Caco-2 (cell line): ENCODE measurements around the gene PACS2. TPM values are rescaled to one million over a fixed set of nuclear protein-coding genes. Genes with fewer than 3 reads are reported as not detected.
A peak's percentile ranks its signal among the peaks of the same experiment; 100 is the strongest.

Experiments
- BruUV-seq: library from RNA; stranded (reverse); fragments of 400-500 nt; replicated peaks from 2 replicates; lab custom pipeline; 2021; lab: Mats Ljungman, UMichigan
- CTCF ChIA-PET: fragments of 300-600 bp; sonication (Branson Sonifier 250); formaldehyde crosslinking; loops from one replicate; lab custom pipeline; 2022; ENCODE audit warnings: antibody characterized with exemption; lab: Charles Lee
- POLR2A ChIA-PET: fragments of 300-600 bp; sonication (Branson Sonifier 250); formaldehyde crosslinking; loops from one replicate; lab custom pipeline; 2022; ENCODE audit warnings: antibody characterized with exemption; lab: Charles Lee
- DNase-seq, 2 experiments: peaks; one replicate each; pipeline versions ENCODE4 v3.0.0 to v3.0.0-alpha.2; 2020 to 2022
- H3K27me3 ChIP-seq: replicated peaks from 2 replicates; pipeline ENCODE4 v1.6.0; 2011; ENCODE audit warnings: low read length; ENCODE audit not compliant: control insufficient read depth, insufficient read depth
- H3K36me3 ChIP-seq: 2 replicates; pipeline ENCODE4 v1.5.1; 2011; ENCODE audit warnings: low read length; ENCODE audit not compliant: control insufficient read depth, insufficient read depth
- H3K4me1 ChIP-seq: fragments of 250-450 bp; sonication (Bioruptor Pico); 2 replicates; pipeline ENCODE4 v1.5.1; 2020; ENCODE audit warnings: mild to moderate bottlenecking
- H3K4me3 ChIP-seq: 2 replicates; pipeline ENCODE4 v1.5.1; 2011; ENCODE audit warnings: low read depth, mild to moderate bottlenecking, control low read depth, low read length
- H3K9me3 ChIP-seq: fragments of 250-450 bp; sonication (Bioruptor Pico); 2 replicates; pipeline ENCODE4 v1.5.1; 2020; ENCODE audit warnings: mild to moderate bottlenecking, moderate library complexity
- H3K27ac Mint-ChIP-seq: one replicate; pipeline ENCODE4 v1.8.0; 2022; ENCODE audit warnings: mixed read lengths; ENCODE audit not compliant: unreplicated experiment
- H3K27me3 Mint-ChIP-seq: one replicate; pipeline ENCODE4 v1.8.0; 2022; ENCODE audit warnings: mixed read lengths; ENCODE audit not compliant: insufficient read depth, unreplicated experiment
- H3K36me3 Mint-ChIP-seq: one replicate; pipeline ENCODE4 v1.8.0; 2022; ENCODE audit warnings: mild to moderate bottlenecking, mixed read lengths; ENCODE audit not compliant: insufficient read depth, unreplicated experiment
- H3K4me1 Mint-ChIP-seq: one replicate; pipeline ENCODE4 v1.8.0; 2022; ENCODE audit warnings: low read depth, mixed read lengths; ENCODE audit not compliant: unreplicated experiment
- H3K4me3 Mint-ChIP-seq: one replicate; pipeline ENCODE4 v1.8.0; 2022; ENCODE audit warnings: mild to moderate bottlenecking, moderate library complexity, mixed read lengths; ENCODE audit not compliant: unreplicated experiment
- H3K9me3 Mint-ChIP-seq: one replicate; pipeline ENCODE4 v1.8.0; 2022; ENCODE audit warnings: mixed read lengths; ENCODE audit not compliant: unreplicated experiment
- intact Hi-C: fragments of 100-400 bp; cut with micrococcal nuclease; formaldehyde crosslinking; loops from one replicate; pipeline ENCODE4 v1.10.0; 2022; ENCODE audit not compliant: unreplicated experiment
- total RNA-seq: library from RNA; stranded (reverse); gene quantifications from 2 replicates; pipeline ENCODE4 v1.2.3, GENCODE V29; 2022
- TF ChIP-seq, protein P1 (sequence below), 2 experiments: fragments of 200-600 bp in 1 of 2; IDR thresholded peaks; 1 replicate in 1 of 2; 2 replicates in 1 of 2; pipeline versions ENCODE4 v1.5.1 to v1.8.0; 2011 to 2022; ENCODE audit warnings: antibody characterized with exemption in 1 of 2, control low read depth in 1 of 2, inconsistent platforms in 1 of 2, low read depth in 1 of 2, low read length in 1 of 2, mild to moderate bottlenecking in 1 of 2, moderate library complexity in 1 of 2; ENCODE audit not compliant: insufficient read depth in 1 of 2, severe bottlenecking in 1 of 2, unreplicated experiment in 1 of 2

PACS2 gene
- total RNA-seq, 1 experiment from 2014 or later = 58.1 TPM

DNA sequence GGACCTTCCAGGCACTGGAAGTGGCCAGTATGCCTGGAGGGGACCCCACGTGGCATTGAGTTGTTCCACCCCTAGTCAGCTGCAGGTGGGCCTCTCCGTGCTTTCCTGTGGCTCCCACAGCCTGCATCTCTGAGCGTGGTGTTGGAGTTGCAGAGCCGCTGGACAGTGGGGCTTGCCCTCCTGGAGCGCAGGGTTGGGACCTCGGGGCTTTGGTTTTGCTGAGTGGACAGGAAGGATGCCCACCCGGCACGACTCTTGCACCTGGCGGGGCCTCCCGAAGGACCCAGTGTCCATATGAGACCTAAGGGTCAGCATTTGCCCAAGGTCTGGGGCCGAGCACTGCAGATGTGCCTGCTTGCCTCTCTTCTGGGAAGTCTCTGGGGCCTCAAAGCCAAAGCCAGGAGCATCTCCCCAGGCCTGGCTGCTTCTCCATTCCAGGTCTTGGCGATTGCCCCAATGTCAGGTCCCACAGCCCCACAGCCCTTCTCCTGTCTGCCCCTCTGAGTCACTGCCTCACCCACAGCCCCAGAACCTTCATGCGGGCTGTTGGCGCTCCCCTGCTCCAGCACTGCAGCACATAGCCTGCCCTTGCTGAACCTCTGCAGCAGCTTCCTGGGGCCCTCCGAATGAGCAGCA, 1.5 kb downstream of the PACS2 start:
- no peaks in the 10 kb centered on the region for H3K9me3 Mint-ChIP-seq
- peak overlapping the region; percentile 69 for H3K27ac Mint-ChIP-seq
- no peaks in the 10 kb centered on the region for H3K9me3 ChIP-seq
- H3K27me3 ChIP-seq = no peaks in the 10 kb centered on the region
- intact Hi-C loops = no loop called here
- no peaks in the 10 kb centered on the region; the same call in 1 of the 2 replicates for H3K4me1 ChIP-seq
- no peak for DNase-seq
- H3K27me3 Mint-ChIP-seq = no peaks in the 10 kb centered on the region
- H3K36me3 ChIP-seq = no peaks in the 10 kb centered on the region
- ChIA-PET CTCF (no interaction called here), POLR2A (no interaction called here)
- BruUV-seq = TSS peak; percentile 9
- no peaks in the 10 kb centered on the region for H3K4me1 Mint-ChIP-seq
- TF ChIP-seq, protein P1, sequence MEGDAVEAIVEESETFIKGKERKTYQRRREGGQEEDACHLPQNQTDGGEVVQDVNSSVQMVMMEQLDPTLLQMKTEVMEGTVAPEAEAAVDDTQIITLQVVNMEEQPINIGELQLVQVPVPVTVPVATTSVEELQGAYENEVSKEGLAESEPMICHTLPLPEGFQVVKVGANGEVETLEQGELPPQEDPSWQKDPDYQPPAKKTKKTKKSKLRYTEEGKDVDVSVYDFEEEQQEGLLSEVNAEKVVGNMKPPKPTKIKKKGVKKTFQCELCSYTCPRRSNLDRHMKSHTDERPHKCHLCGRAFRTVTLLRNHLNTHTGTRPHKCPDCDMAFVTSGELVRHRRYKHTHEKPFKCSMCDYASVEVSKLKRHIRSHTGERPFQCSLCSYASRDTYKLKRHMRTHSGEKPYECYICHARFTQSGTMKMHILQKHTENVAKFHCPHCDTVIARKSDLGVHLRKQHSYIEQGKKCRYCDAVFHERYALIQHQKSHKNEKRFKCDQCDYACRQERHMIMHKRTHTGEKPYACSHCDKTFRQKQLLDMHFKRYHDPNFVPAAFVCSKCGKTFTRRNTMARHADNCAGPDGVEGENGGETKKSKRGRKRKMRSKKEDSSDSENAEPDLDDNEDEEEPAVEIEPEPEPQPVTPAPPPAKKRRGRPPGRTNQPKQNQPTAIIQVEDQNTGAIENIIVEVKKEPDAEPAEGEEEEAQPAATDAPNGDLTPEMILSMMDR (IDR thresholded peaks at IDR 0.05; ENCODE audit: insufficient read depth in 1 of 2, low read depth in 1 of 2, low read length in 1 of 2, severe bottlenecking in 1 of 2, unreplicated experiment in 1 of 2) = no peak
- H3K4me3 Mint-ChIP-seq = peak overlapping the region; percentile 92
- peaks cover 8% of the 10 kb centered on the region for H3K36me3 Mint-ChIP-seq
- peak overlapping the region; percentile 93 for H3K4me3 ChIP-seq

DNA sequence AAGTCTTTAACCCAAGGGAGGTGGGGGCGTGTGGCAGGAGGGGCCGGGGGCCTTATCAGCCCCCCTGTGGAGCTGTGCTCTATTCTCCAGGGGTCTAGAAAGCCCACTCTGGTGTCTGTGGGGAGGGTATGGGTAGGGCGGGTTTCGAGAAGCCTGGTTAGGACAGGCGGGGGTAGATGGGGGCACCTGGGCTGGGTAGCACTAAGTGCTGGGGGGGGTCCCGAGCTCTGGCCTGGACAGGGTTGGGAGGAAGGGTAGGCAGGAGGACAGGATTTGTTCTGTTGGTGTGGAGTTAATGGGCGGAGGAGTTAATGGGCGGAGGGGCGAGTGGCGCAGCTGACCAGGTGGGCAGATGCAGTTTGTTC, 2.0 kb downstream of the PACS2 start:
- Mint-ChIP-seq H3K9me3 (no peaks in the 10 kb centered on the region), H3K36me3 (peaks cover 8% of the 10 kb centered on the region), H3K4me1 (no peaks in the 10 kb centered on the region), H3K4me3 (peak overlapping the region; percentile 92), H3K27ac (peak overlapping the region; percentile 35), H3K27me3 (no peaks in the 10 kb centered on the region)
- intact Hi-C loops = no loop called here
- TF ChIP-seq, protein P1 (IDR thresholded peaks at IDR 0.05; ENCODE audit: insufficient read depth in 1 of 2, low read depth in 1 of 2, low read length in 1 of 2, severe bottlenecking in 1 of 2, unreplicated experiment in 1 of 2) = no peak
- CTCF ChIA-PET = no interaction called here
- DNase-seq = no peak
- Histone ChIP-seq H3K4me3 (peak overlapping the region; percentile 93; the same call in 1 of the 2 replicates), H3K4me1 (no peaks in the 10 kb centered on the region; the same call in 1 of the 2 replicates), H3K27me3 (no peaks in the 10 kb centered on the region), H3K36me3 (no peaks in the 10 kb centered on the region), H3K9me3 (no peaks in the 10 kb centered on the region)
- no TSS peak for BruUV-seq
- POLR2A ChIA-PET = no interaction called here

DNA sequence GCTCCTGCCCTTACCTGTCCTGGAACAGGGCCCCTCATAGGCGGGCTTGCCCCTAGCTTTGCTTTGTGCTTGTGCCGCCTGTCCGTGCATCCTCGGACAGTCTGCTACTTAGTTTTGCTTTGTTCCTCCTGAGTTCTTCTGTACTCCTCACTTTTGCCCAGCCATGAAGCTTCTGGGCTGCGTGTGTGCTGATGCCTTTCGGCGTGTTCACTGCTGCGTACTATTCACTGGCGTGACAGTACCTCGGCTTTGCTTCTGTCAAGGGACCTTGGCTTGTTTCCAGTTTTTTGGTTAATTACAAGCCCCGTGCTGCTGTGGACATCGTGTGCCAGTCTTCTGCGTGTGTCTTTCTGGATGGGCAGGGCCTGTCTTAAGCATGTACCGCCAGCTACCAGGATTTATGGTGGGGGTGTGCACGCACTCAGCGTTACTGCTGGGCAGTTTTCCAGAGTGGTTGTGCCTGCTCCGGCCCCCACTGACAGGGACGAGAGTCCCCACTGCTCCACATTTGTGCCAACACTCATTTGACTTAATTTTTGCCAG, 2.5 kb downstream of the PACS2 start:
- Mint-ChIP-seq H3K4me3 (peak overlapping the region; percentile 92), H3K36me3 (peaks cover 8% of the 10 kb centered on the region), H3K4me1 (no peaks in the 10 kb centered on the region), H3K27me3 (no peaks in the 10 kb centered on the region), H3K9me3 (no peaks in the 10 kb centered on the region), H3K27ac (peak overlapping the region; percentile 35)
- Histone ChIP-seq H3K9me3 (no peaks in the 10 kb centered on the region), H3K27me3 (no peaks in the 10 kb centered on the region), H3K36me3 (no peaks in the 10 kb centered on the region), H3K4me1 (no peaks in the 10 kb centered on the region; the same call in 1 of the 2 replicates), H3K4me3 (no peak overlapping the region)
- TF ChIP-seq, protein P1 (IDR thresholded peaks at IDR 0.05; ENCODE audit: insufficient read depth in 1 of 2, low read depth in 1 of 2, low read length in 1 of 2, severe bottlenecking in 1 of 2, unreplicated experiment in 1 of 2) = no peak
- CTCF ChIA-PET = no interaction called here
- TSS peak; percentile 9 for BruUV-seq
- POLR2A ChIA-PET = no interaction called here
- intact Hi-C loops = no loop called here
- DNase-seq = no peak
